Activated CD8-positive, alpha-beta memory T cell treated with anti-CD3 and anti-CD28 coated beads, Interleukin-2, amount 50 U/mL, for 1 hour (primary cell): ENCODE results near the gene ZNF547.

ENCODE experiments used
- DNase-seq: peaks from one replicate; pipeline ENCODE4 v3.0.0-alpha.2; 2020; ENCODE audit errors: extremely low read depth

The ZNF547 gene

DNA sequence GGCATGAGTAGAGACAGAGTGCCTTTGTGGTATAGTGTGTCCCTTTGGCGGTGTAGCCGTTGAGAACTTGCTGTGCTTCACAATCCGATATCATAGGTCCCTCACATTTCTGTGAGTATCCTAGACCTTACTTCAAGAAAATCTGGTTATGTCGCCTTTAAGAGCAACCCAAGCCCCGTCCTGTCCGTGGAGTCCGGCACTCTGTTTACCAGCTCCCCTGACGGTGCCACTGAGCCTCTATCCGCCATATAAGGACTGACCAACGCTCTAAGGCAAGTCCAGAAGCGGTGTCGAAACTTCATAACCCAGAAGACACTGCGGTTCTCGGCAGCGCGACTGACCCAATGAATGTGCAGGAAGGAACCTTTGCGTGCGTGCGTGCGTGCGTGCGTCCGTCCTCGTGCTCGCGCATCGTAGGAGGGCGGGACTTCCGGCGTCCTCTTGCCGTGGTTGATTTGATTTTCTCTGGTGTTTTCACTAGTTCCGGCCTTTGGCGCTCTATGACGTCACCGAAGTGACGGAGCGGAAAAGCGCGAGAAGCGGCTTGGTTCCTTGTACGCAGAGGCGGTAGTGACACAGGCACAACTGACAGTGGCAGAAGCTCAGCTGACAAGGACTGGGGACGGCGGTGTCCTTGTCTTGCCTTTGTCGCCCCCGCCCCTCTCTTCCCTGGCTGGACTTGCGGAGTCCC is at the start of gene ZNF547, which contains the start of gene TRAPPC2B:
Gene ZNF547, plus strand, starts transcription at position 555 of the 691 bp plus-strand sequence. CDS start 5,005 bp downstream, outside the sequence.
Gene TRAPPC2B, plus strand, starts transcription at position 555 of the 691 bp plus-strand sequence. CDS start 1,283 bp downstream, outside the sequence.
- DNase-seq, result peak; percentile 94

DNA sequence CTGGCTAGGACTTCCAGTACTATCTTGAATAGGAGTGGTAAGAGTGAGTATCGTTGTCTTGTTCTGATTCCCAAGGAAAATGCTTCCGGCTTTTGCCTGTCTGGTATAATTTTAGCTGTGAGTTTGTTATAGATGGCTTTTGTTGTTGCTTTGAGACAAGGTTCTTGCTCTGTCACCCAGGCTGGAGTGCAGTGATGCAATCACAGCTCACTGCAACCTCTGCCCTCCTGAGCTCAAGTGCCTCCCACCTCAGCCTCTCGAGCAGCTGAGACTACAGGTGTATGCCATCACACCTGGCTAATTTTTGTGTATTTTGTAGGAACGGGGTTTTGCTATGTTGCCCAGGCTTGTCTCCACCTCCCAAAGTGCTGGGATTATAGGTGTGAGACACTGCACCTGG is 49.2 kb upstream of the ZNF547 start:
- no peak for DNase-seq

- no peak for DNase-seq
Observed at GRCh38 chr19:57317503-57317902, 45.8 kb upstream of the ZNF547 start.

DNA sequence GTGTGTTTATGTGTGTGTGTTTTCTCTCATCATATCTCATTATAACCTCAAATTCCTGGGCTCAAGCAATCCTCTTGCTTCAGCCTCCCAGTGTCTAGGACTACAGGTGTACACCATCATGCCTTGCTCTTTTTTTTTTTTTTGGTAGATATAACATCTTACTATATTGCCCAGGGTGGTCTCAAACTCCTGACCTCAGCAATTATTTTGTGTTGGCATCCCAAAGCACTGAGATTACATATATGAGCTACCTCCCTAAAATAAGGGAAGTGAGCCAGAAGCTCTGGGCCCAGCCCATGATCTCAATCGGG is 43.5 kb upstream of the ZNF547 start:
- DNase-seq, result peak; percentile 0

DNA sequence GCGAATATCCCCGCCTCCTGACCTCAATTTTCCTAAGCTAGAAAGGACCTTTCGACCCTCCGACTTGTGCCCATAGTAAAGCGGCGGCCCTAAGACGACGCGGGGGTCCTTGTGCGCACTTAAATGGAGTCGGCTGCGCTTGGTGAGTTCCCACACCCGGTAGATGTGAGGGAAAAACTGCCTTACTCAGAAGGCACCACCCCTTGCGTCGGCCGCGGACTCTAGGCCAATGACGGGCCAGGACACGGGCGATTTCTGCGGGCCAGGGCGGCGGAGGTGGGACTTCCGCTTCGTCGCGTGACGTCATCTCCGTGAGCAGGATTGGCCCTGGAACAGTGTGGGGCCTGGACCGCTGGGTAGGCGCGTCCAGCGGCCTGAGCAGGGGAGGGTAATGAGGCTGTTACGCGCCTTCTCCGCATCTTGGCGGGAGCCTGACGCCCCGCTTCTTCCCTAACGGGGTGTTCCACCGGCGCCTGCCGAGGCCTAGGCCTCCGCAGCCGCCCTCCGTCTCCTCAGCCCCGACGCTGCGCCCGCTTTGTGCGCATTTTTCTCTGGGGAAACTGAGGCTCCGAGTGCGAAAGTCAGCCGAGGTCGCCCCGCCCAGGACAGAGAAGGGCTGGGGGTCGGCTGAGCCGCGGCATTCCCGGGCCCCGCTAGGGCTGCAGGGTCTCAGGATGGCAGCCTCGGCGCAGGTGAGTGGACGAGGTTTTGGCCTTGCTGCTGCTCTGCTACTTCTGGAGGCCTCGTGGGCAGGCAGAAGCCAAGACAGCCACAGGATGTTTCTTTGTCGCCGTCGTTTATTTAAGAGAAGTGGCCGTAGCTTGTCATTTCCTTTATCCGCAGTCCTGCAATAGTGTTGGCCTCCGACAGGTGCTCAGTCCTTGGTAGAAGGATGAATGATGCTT is 42.9 kb upstream of the ZNF547 start, which contains the start of gene ZNF543:
Gene ZNF543, plus strand, starts transcription at position 293 of the 905 bp plus-strand sequence. Its CDS starts 382 bp downstream, at position 675.
- DNase-seq, result peak; percentile 79

DNA sequence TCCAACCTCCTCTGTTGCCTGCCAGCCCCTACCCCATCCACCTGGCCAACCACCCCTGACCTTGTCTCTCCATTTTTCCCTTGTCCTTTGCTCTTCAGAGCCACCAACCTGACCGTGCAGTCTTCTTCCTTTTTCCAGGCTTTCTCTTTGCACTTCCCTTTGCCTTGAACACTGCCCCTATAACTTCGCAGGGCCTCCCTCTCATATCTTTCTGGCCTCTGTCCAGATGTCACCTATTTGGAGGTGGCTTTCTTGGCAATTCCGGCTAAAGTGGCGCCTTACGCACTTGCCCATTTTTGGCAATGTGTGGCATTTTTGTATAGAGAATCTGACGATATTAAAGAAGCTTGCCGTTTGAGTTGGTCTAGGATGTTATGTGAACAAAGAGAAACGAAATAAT is 42.2 kb upstream of the ZNF547 start:
- DNase-seq, result no peak

DNA sequence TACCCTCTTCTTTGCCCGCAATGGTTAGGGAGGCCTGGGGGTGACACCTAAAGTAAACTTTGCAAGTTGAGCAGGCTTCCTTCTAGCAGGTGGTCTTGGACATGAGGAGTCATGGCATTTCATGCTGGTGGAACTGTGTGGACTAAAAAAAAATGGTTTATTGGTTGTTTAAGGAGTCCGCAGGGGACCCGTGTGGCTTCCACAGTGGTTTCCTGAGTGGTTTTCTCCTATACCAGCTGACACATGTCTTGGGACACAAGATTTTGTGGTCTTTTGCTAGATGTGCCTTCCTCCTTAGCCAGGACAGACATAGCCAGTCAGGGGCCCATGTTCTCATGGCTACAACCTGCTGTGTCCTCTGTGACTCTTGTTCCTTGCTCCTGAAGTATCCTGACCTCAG is 41.6 kb upstream of the ZNF547 start:
- no peak for DNase-seq

DNA sequence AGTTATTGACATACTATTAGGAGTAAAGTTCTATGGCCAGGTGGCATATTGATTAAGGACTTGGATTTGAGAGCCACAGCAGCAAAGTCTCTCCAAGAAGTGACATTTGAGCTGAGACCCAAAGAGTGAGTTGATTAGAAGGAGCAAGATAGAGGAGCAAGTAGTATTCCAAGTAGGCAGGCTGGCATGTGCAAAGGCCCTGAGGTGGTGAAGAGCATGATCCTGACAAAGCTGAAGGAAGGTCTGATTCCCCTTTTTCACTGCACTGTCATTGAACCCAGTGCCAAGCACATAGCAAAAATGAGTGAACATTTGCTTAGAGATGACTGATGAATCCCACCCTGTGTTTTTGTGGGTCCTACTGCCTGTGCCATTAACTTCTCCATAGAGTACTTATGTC is 38.4 kb upstream of the ZNF547 start:
- no peak for DNase-seq

DNA sequence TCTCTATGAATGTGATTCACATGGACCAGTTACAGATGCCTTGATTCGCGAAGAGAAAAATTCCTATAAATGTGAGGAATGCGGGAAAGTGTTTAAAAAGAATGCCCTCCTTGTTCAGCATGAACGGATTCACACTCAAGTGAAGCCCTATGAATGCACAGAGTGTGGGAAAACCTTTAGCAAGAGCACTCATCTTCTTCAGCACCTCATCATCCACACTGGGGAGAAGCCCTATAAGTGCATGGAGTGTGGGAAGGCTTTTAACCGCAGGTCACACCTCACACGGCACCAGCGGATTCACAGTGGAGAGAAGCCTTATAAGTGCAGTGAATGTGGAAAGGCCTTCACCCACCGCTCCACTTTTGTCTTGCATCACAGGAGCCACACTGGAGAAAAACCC is 35.4 kb upstream of the ZNF547 start:
- DNase-seq, result no peak

- no peak for DNase-seq
Observed at GRCh38 chr19:57334191-57334590, 29.2 kb upstream of the ZNF547 start.

DNA sequence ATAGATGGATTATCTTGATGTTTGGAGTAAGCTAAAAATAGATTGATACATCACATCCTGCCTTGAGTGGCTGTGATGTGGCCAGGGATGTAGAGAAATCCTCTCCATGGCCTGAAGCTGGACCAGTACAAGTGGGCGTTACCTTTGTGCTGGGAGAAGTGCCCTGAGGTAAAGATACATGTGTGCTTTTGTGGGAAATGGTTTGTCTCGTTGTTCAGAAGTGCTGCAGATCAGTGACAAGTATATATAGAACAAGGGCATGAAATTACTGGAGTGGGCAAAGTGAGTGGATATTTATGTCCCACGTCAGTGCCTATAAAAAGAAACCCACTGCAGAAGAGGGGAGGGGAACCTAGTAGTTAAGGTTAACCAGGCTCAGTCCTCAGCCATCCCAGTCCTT is 24.5 kb upstream of the ZNF547 start:
- DNase-seq, result no peak

DNA sequence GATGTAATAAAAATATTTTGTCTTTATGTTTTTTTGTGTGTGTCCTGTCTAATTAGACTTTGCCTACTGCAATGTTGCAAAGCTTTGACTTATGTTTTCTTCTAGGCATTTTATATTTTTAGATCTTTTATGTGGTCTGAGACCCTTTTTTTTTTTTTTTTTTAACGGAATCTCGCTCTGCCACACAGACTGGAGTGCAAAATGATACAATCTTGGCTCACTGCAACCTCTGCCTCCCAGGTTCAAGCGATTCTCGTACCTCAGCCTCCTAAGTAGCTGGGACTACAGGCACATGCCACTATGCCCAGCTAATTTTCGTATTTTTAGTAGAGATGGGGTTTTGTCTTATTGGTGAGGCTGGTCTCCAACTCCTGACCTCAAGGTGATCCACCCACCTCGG is 20.8 kb upstream of the ZNF547 start:
- no peak for DNase-seq

- DNase-seq, result no peak
Observed at GRCh38 chr19:57348136-57348535, 15.2 kb upstream of the ZNF547 start.

DNA sequence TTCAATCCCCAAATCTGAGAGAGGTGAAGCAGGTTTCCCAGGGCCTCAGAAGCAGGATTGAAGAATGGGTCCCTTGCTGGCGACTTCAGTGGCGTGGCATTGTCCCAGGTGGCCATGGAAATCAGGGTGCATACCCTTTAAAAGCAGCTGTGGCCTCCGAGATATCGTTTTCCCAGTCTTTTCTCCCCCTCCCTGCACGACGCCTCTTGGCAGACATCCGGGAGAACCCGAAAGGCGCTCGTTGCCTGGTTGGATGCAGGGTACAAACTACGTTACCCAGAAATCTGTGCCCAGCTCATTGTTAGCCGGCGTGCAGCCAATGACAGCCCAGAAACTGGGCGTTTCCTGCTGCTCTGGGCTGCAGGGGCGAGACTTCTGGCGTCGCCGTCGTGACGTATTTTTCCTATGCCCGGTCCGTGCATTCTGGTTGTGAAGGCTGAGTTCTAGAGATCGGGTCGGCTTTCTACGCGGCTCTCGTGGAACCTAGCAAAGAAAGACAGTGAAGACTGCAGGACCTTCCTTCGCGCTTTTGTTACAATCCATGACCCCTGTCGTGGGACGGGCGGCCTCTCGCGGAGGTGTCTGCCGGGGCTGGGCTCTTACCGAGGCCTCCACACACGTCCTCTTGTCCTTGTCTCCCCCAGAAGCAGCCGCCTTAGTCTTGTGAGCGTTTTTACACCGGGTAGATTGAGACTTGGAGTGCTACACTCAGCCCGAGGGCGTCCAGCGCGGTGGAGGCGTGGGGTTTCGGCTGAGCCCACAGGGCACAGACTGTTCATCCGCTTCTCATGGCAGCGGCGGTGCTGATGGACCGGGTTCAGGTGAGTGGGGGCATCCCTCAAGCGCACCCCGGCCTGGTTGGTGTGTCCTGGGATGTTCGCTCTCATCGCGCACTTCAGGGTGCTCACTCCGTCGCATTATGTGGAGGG is 12.2 kb upstream of the ZNF547 start, which contains the start of gene ZNF304:
Gene ZNF304, plus strand, starts transcription at position 395 of the 929 bp plus-strand sequence. Its CDS starts 394 bp downstream, at position 789.
- peak; percentile 54 for DNase-seq

- no peak for DNase-seq
Observed at GRCh38 chr19:57351867-57352266, 11.5 kb upstream of the ZNF547 start.

DNA sequence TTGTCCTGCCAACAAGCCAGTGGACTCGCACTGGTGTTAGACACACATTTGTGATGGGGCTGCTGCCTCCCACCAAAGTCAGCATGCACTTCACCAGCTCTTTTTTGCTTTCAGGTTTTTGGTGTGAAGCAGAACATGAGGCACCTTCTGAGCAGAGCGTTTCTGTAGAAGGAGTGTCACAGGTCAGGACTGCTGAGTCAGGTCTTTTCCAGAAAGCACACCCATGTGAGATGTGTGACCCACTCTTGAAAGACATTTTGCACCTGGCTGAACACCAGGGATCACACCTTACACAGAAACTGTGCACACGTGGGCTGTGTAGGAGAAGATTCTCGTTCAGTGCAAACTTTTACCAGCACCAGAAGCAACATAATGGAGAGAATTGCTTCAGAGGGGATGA is 7.4 kb upstream of the ZNF547 start:
- no peak for DNase-seq

- DNase-seq, result no peak
Observed at GRCh38 chr19:57357406-57357805, 5.9 kb upstream of the ZNF547 start.

- DNase-seq, result no peak
Observed at GRCh38 chr19:57359300-57359699, 4.1 kb upstream of the ZNF547 start.

- no peak for DNase-seq
Observed at GRCh38 chr19:57362419-57362818, 932 bp upstream of the ZNF547 start.

GRCh38 chr19:57363688-57364181 is 384 bp downstream of the ZNF547 start:
- no peak for DNase-seq

GRCh38 chr19:57366776-57367175 is 3.4 kb downstream of the ZNF547 start:
- DNase-seq, result no peak
